Measurements from ENCODE around the gene GSX2.

The GSX2 gene

DNA sequence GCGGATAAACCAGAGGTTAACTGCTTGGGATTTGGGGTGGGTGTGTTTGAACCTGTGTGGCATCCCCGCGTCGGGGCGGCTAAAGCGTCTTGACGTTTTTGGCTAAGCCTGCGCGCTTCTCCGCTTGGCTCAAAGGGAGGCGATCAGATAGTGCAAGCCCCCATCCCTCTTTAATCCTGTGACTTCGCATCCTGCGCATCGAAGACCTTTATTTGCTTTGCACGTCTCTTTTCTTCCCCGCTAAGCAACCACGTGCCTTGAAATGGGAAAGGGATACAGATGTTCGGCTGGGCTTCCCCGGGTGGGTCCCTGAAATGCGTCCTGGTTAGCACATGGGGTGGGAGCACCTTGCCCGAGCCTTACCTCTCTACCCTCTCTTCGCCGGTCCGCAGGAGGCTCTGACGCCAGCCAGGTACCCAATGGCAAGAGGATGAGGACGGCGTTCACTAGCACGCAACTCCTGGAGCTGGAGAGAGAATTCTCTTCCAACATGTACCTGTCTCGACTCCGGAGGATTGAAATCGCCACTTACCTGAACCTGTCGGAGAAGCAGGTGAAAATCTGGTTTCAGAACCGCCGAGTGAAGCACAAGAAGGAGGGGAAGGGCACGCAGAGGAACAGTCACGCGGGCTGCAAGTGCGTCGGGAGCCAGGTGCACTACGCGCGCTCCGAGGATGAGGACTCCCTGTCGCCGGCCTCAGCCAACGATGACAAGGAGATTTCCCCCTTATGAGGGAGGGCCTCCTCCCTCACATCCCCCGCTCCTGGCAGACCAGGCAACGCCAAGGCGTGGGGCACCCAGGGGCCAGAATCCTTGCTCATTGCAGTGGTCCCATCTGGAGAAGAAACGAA lies 1.5 kb downstream of the GSX2 start:
- no peak for TF ChIP-seq ZNF70 (CRISPR knock-in tag; IDR thresholded peaks at IDR 0.05)
- TF ChIP-seq, protein P1, sequence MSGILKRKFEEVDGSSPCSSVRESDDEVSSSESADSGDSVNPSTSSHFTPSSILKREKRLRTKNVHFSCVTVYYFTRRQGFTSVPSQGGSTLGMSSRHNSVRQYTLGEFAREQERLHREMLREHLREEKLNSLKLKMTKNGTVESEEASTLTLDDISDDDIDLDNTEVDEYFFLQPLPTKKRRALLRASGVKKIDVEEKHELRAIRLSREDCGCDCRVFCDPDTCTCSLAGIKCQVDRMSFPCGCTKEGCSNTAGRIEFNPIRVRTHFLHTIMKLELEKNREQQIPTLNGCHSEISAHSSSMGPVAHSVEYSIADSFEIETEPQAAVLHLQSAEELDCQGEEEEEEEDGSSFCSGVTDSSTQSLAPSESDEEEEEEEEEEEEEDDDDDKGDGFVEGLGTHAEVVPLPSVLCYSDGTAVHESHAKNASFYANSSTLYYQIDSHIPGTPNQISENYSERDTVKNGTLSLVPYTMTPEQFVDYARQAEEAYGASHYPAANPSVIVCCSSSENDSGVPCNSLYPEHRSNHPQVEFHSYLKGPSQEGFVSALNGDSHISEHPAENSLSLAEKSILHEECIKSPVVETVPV (CRISPR knock-in tag; IDR thresholded peaks at IDR 0.05): no peak
- no peak for TF ChIP-seq GLIS3 (CRISPR knock-in tag; IDR thresholded peaks at IDR 0.05)
- no peak for TF ChIP-seq ZNF8 (CRISPR knock-in tag; IDR thresholded peaks at IDR 0.05)
- no peak for TF ChIP-seq ISL1 (CRISPR knock-in tag; IDR thresholded peaks at IDR 0.05)
- TF ChIP-seq TCF4 (CRISPR knock-in tag; IDR thresholded peaks at IDR 0.05; ENCODE audit: borderline replicate concordance): no peak
- TF ChIP-seq ZNF565 (CRISPR knock-in tag; conservative IDR thresholded peaks at IDR 0.05; ENCODE audit: low read depth): no peak
- TF ChIP-seq CSDC2 (CRISPR knock-in tag; IDR thresholded peaks at IDR 0.05): no peak
- ATAC-seq: no peak

DNA sequence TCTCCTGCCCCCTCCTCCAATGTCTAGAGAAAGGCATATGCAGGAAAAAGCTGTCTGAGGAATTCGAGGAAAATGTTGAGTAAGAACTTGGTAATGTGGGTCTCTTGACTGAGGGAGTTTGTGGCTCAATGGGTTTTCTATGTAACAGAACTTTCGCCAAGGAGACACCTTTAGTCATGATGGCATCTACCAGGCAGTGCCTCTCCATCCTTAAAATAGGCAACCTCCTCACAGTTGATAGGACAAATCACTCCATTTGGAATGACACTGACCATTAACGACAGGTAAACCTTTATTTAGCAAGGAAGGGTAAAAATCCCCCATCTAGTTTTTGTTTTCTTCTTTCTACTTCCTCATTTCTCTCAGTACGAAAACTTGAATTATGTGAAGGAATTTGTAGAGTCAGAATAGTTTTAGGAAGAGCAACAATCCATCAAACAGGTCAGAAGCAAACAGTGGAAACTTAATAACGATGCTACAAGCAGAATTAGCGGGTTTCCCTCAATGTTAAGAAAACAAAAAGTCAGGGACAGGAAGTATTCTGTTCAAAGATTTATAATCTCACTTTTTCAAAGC lies 2.7 kb downstream of the GSX2 start:
- no peak for ATAC-seq
- TF ChIP-seq ZNF565 (CRISPR knock-in tag; conservative IDR thresholded peaks at IDR 0.05; ENCODE audit: low read depth) (no peak), RARB (CRISPR knock-in tag; IDR thresholded peaks at IDR 0.05) (no peak), PPARA (CRISPR knock-in tag; IDR thresholded peaks at IDR 0.05; ENCODE audit: borderline replicate concordance) (no peak), ZFP3 (CRISPR knock-in tag; IDR thresholded peaks at IDR 0.05) (no peak), GLIS3 (CRISPR knock-in tag; IDR thresholded peaks at IDR 0.05) (no peak), ISL1 (CRISPR knock-in tag; IDR thresholded peaks at IDR 0.05) (no peak), BACH2 (CRISPR knock-in tag; IDR thresholded peaks at IDR 0.05; ENCODE audit: borderline replicate concordance) (no peak), ZC3H10 (CRISPR knock-in tag; IDR thresholded peaks at IDR 0.05) (no peak), CSDC2 (CRISPR knock-in tag; IDR thresholded peaks at IDR 0.05) (no peak), SNAI2 (CRISPR knock-in tag; IDR thresholded peaks at IDR 0.05) (no peak), OSR1 (CRISPR knock-in tag; IDR thresholded peaks at IDR 0.05) (no peak), ZNF70 (CRISPR knock-in tag; IDR thresholded peaks at IDR 0.05) (no peak), ARNTL (CRISPR knock-in tag; IDR thresholded peaks at IDR 0.05; ENCODE audit: borderline replicate concordance, low read depth) (no peak), ZNF8 (CRISPR knock-in tag; IDR thresholded peaks at IDR 0.05) (no peak), TOX (CRISPR knock-in tag; IDR thresholded peaks at IDR 0.05; ENCODE audit: borderline replicate concordance) (no peak)
- TF ChIP-seq, protein P2, sequence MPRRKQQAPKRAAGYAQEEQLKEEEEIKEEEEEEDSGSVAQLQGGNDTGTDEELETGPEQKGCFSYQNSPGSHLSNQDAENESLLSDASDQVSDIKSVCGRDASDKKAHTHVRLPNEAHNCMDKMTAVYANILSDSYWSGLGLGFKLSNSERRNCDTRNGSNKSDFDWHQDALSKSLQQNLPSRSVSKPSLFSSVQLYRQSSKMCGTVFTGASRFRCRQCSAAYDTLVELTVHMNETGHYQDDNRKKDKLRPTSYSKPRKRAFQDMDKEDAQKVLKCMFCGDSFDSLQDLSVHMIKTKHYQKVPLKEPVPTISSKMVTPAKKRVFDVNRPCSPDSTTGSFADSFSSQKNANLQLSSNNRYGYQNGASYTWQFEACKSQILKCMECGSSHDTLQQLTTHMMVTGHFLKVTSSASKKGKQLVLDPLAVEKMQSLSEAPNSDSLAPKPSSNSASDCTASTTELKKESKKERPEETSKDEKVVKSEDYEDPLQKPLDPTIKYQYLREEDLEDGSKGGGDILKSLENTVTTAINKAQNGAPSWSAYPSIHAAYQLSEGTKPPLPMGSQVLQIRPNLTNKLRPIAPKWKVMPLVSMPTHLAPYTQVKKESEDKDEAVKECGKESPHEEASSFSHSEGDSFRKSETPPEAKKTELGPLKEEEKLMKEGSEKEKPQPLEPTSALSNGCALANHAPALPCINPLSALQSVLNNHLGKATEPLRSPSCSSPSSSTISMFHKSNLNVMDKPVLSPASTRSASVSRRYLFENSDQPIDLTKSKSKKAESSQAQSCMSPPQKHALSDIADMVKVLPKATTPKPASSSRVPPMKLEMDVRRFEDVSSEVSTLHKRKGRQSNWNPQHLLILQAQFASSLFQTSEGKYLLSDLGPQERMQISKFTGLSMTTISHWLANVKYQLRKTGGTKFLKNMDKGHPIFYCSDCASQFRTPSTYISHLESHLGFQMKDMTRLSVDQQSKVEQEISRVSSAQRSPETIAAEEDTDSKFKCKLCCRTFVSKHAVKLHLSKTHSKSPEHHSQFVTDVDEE (CRISPR knock-in tag; IDR thresholded peaks at IDR 0.05): no peak
- TF ChIP-seq, protein P1 (CRISPR knock-in tag; IDR thresholded peaks at IDR 0.05): no peak
- TF ChIP-seq, protein P3, sequence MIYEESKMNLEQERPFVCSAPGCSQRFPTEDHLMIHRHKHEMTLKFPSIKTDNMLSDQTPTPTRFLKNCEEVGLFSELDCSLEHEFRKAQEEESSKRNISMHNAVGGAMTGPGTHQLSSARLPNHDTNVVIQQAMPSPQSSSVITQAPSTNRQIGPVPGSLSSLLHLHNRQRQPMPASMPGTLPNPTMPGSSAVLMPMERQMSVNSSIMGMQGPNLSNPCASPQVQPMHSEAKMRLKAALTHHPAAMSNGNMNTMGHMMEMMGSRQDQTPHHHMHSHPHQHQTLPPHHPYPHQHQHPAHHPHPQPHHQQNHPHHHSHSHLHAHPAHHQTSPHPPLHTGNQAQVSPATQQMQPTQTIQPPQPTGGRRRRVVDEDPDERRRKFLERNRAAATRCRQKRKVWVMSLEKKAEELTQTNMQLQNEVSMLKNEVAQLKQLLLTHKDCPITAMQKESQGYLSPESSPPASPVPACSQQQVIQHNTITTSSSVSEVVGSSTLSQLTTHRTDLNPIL (CRISPR knock-in tag; IDR thresholded peaks at IDR 0.05; ENCODE audit: low read depth): no peak
- TF ChIP-seq, protein P4, sequence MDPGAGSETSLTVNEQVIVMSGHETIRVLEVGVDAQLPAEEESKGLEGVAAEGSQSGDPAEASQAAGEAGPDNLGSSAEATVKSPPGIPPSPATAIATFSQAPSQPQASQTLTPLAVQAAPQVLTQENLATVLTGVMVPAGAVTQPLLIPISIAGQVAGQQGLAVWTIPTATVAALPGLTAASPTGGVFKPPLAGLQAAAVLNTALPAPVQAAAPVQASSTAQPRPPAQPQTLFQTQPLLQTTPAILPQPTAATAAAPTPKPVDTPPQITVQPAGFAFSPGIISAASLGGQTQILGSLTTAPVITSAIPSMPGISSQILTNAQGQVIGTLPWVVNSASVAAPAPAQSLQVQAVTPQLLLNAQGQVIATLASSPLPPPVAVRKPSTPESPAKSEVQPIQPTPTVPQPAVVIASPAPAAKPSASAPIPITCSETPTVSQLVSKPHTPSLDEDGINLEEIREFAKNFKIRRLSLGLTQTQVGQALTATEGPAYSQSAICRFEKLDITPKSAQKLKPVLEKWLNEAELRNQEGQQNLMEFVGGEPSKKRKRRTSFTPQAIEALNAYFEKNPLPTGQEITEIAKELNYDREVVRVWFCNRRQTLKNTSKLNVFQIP (CRISPR knock-in tag; IDR thresholded peaks at IDR 0.05; ENCODE audit: borderline replicate concordance, low read depth): no peak
- TF ChIP-seq, protein P5, sequence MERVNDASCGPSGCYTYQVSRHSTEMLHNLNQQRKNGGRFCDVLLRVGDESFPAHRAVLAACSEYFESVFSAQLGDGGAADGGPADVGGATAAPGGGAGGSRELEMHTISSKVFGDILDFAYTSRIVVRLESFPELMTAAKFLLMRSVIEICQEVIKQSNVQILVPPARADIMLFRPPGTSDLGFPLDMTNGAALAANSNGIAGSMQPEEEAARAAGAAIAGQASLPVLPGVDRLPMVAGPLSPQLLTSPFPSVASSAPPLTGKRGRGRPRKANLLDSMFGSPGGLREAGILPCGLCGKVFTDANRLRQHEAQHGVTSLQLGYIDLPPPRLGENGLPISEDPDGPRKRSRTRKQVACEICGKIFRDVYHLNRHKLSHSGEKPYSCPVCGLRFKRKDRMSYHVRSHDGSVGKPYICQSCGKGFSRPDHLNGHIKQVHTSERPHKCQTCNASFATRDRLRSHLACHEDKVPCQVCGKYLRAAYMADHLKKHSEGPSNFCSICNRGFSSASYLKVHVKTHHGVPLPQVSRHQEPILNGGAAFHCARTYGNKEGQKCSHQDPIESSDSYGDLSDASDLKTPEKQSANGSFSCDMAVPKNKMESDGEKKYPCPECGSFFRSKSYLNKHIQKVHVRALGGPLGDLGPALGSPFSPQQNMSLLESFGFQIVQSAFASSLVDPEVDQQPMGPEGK (CRISPR knock-in tag; IDR thresholded peaks at IDR 0.05; ENCODE audit: borderline replicate concordance): no peak

All from SK-N-SH treated with all-trans-retinoic acid at 6 μM for 48 hours (cell line).